ENCODE measurements around the gene STXBP4. TPM values are rescaled to one million over a fixed set of nuclear protein-coding genes. Genes with fewer than 3 reads are reported as not detected.

STXBP4 gene
- total RNA-seq, 1 donor from 2014 or later: 31.8 TPM

DNA sequence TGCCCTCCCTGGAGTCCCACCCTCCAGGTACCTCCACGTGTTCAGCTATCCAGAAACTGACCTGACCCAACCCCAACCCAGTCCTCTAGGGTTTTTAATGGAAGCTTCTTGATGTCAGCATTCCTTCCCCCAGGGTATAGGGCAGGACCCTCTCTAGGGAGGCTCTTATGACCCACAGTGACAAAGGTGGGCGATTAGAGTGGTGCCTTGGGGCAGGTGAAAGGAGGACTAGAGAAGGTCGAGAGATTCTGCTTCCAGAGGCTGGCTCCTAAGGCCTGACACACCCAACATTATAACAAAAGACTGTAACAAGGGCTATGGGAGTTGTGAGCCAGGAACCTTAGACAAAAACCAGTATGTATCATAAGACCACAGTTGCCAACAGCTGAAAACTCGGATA, 17.3 kb upstream of the STXBP4 start:
- peaks cover 37% of the 10 kb centered on the region for H3K36me3 Mint-ChIP-seq
- H3K9me3 Mint-ChIP-seq: no peaks in the 10 kb centered on the region
- no peak overlapping the region for H3K4me3 Mint-ChIP-seq
- TF ChIP-seq, protein P1, sequence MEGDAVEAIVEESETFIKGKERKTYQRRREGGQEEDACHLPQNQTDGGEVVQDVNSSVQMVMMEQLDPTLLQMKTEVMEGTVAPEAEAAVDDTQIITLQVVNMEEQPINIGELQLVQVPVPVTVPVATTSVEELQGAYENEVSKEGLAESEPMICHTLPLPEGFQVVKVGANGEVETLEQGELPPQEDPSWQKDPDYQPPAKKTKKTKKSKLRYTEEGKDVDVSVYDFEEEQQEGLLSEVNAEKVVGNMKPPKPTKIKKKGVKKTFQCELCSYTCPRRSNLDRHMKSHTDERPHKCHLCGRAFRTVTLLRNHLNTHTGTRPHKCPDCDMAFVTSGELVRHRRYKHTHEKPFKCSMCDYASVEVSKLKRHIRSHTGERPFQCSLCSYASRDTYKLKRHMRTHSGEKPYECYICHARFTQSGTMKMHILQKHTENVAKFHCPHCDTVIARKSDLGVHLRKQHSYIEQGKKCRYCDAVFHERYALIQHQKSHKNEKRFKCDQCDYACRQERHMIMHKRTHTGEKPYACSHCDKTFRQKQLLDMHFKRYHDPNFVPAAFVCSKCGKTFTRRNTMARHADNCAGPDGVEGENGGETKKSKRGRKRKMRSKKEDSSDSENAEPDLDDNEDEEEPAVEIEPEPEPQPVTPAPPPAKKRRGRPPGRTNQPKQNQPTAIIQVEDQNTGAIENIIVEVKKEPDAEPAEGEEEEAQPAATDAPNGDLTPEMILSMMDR (IDR thresholded peaks at IDR 0.05; ENCODE audit: unreplicated experiment): no peak
- no peak overlapping the region for H3K27ac Mint-ChIP-seq
- no peak for DNase-seq (ENCODE audit: low spot score in 2 of 2, unreplicated experiment in 2 of 2)
- no peaks in the 10 kb centered on the region for H3K4me1 Mint-ChIP-seq
- H3K27me3 Mint-ChIP-seq (ENCODE audit: low read depth): no peaks in the 10 kb centered on the region

DNA sequence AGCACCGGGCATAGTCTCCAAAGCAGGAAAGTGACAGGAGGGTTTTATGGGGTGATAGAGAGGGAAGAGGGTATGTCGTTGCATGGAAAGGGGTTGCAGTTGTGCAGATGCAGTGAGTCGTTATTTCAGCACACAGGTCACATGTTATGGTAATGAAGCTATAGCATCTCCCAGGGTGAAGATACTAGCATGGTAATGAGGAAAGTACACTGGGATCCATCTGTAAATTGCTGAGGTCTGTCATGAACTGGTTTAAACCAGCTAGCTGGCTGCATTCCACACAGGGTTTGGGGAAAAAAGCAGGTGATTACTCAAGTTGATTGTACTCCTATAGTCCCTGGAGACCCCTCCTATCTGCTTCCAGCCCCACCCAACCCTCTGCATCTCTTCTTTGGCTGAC, 11.8 kb upstream of the STXBP4 start:
- no peaks in the 10 kb centered on the region for H3K27me3 Mint-ChIP-seq (ENCODE audit: low read depth)
- TF ChIP-seq, protein P1 (IDR thresholded peaks at IDR 0.05; ENCODE audit: unreplicated experiment): no peak
- H3K36me3 Mint-ChIP-seq: peaks cover 42% of the 10 kb centered on the region
- H3K27ac Mint-ChIP-seq: peak overlapping the region; percentile 17
- no peak for DNase-seq (ENCODE audit: low spot score in 2 of 2, unreplicated experiment in 2 of 2)
- no peaks in the 10 kb centered on the region for H3K9me3 Mint-ChIP-seq
- no peak overlapping the region for H3K4me3 Mint-ChIP-seq
- peaks cover 4% of the 10 kb centered on the region for H3K4me1 Mint-ChIP-seq

DNA sequence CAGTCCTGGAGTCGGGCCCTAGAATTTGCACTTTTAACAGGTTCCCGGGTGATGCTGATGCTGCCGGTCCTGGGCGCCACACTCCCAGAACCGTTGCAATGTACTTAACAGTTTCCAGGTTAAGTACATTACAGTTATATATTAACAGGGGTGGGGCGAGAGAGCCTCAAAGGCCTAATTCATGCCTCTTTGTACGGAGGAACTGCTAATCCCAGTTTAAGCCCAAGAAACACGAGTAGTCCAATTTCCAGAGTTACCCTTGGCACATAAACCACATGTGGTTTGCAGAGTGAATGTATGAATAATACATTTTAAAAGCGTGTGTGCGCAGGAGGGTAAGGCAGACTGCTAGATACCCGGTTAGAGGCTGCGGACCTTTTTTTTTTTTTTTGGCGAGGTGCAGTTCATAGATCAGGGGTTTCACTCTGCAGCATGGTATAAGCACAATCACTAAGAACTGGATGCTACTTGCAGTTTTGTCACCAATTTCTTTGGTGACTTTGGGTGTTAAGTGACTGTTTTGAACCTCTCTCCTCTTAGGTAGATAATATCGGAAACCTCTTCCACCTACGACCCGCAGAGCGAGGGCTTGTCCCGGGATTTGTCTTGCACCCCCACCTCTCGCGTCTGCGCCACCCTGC, 824 bp upstream of the STXBP4 start:
- no peak for DNase-seq (ENCODE audit: low spot score in 2 of 2, unreplicated experiment in 2 of 2)
- Mint-ChIP-seq H3K27me3 (ENCODE audit: low read depth) (no peaks in the 10 kb centered on the region), H3K36me3 (peaks cover 7% of the 10 kb centered on the region), H3K4me3 (no peak overlapping the region), H3K9me3 (no peaks in the 10 kb centered on the region), H3K27ac (peak overlapping the region; percentile 36), H3K4me1 (peaks cover 19% of the 10 kb centered on the region)
- TF ChIP-seq, protein P1 (IDR thresholded peaks at IDR 0.05; ENCODE audit: unreplicated experiment): no peak

DNA sequence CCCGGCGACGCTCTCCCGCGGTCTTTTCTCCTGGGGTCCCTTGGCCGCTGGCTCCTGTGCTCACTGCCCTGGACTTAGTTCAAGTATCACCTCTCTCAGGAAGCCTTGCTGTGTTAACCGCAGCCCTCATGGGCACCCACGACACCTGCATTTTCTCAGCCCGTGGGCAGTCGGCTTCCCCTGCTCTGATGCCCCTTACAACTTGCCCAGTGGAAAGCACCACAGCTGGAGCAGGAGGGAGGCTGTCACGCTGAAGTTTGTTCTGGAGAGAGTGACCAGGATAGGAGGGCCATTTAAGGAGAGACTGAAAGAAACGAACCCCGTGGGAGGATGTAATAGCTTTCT, 395 bp downstream of the STXBP4 start:
- Mint-ChIP-seq H3K9me3 (no peaks in the 10 kb centered on the region), H3K4me1 (peaks cover 19% of the 10 kb centered on the region), H3K27me3 (ENCODE audit: low read depth) (no peaks in the 10 kb centered on the region), H3K27ac (no peak overlapping the region), H3K36me3 (peaks cover 2% of the 10 kb centered on the region), H3K4me3 (no peak overlapping the region)
- TF ChIP-seq, protein P1 (IDR thresholded peaks at IDR 0.05; ENCODE audit: unreplicated experiment): no peak
- no peak for DNase-seq (ENCODE audit: low spot score in 2 of 2, unreplicated experiment in 2 of 2)

DNA sequence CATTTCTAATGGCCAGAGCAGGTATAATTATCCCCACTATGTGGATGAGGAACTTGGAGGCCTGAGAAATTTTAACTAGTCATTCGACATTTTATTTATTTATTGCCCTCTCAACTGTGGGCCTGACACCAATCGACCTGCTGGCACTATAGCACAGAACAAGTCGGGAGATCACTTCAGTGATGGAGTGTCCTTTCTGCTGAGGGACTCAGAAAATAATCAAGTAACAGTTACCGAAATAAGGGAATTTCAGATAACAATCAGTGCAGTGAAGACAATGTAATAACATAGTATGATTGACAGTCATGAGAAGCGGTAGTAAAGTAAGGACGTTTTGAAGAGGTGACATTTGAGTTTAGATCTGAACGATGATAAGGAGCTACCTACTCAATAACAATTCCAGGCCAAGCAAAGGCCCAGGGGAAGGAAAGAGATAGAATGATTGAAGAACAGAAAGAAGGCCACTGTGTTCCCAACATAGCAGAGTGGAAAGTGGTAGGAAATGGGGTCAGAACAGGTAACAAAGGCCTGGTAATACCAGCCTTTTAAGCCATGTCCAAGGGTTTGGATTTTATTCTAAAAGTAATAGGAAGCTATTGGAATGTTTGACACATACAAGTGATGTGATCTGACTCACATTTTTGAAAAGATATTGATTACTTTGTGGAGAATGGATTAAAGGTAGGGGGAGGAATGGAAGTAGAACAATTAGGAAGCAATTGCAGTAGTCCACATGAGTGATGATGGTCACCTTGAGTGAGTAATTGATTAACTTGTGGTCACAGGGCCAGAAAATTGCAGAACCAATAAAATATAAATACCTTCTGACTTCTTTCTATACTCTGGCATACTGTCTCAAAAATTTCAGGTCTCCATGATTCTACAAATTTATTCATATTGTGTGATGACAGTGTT, 1.4 kb downstream of the STXBP4 start:
- Mint-ChIP-seq H3K27me3 (ENCODE audit: low read depth) (no peaks in the 10 kb centered on the region), H3K4me3 (peak overlapping the region; percentile 15), H3K4me1 (peaks cover 19% of the 10 kb centered on the region), H3K9me3 (no peaks in the 10 kb centered on the region), H3K36me3 (peaks cover 4% of the 10 kb centered on the region), H3K27ac (no peak overlapping the region)
- TF ChIP-seq, protein P1 (IDR thresholded peaks at IDR 0.05; ENCODE audit: unreplicated experiment): no peak
- DNase-seq (ENCODE audit: low spot score in 2 of 2, unreplicated experiment in 2 of 2): no peak
